Endothelial cell of umbilical vein (primary cell): ENCODE measurements around the gene GPSM1. TPM values are rescaled to one million over a fixed set of nuclear protein-coding genes. Genes with fewer than 3 reads are reported as not detected.

Experiments used
- BruUV-seq: library from RNA; stranded (reverse); fragments of 400-500 nt; replicated peaks from 2 replicates; lab custom pipeline; 2021; lab: Mats Ljungman, UMichigan
- CTCF ChIA-PET: fragments of 300-600, 350-600 bp; sonication (Branson Sonifier 250); formaldehyde crosslinking; loops from one replicate; lab custom pipeline; 2021; ENCODE audit warnings: antibody characterized with exemption, inconsistent platforms; lab: Charles Lee
- POLR2A ChIA-PET: fragments of 300-600, 350-600 bp; sonication (Branson Sonifier 250); formaldehyde crosslinking; loops from one replicate; lab custom pipeline; 2021; ENCODE audit warnings: antibody characterized with exemption, inconsistent platforms; lab: Charles Lee
- DNase-seq: peaks from one replicate; pipeline ENCODE4 v3.0.0-alpha.2; 2011; ENCODE audit warnings: low read depth, low spot score
- FAIRE-seq: peaks from 2 replicates; lab custom pipeline; 2011; peaks lifted over from hg19 to GRCh38; lab: Jason Lieb, UNC
- H2AFZ ChIP-seq: 2 replicates; pipeline ENCODE4 v1.6.0; 2012; ENCODE audit warnings: low read depth, low read length, control low read depth, inconsistent platforms
- H3K27ac ChIP-seq: 2 replicates; pipeline ENCODE4 v1.5.1; 2011; ENCODE audit warnings: low read depth, mild to moderate bottlenecking, control low read depth, low read length, moderate library complexity; ENCODE audit not compliant: insufficient read depth
- H3K27me3 ChIP-seq, 2 experiments: 2 replicates each; pipeline versions ENCODE4 v1.6.0 to v1.6.1; 2011; ENCODE audit warnings: low read length in 2 of 2, mixed read lengths in 1 of 2; ENCODE audit not compliant: control insufficient read depth in 2 of 2, insufficient read depth in 2 of 2
- H3K36me3 ChIP-seq, 2 experiments: 2 replicates in 1 of 2; 3 replicates in 1 of 2; pipeline ENCODE4 v1.5.1; 2011; ENCODE audit warnings: low read length in 2 of 2, mild to moderate bottlenecking in 1 of 2, moderate library complexity in 1 of 2; ENCODE audit not compliant: control insufficient read depth in 2 of 2, insufficient read depth in 2 of 2; ENCODE audit errors: extremely low read depth in 1 of 2
- H3K4me1 ChIP-seq: 3 replicates; pipeline ENCODE4 v1.5.1; 2011; ENCODE audit warnings: mild to moderate bottlenecking, low read length; ENCODE audit not compliant: control insufficient read depth, insufficient read depth; ENCODE audit errors: extremely low read depth
- H3K4me2 ChIP-seq: 2 replicates; pipeline ENCODE4 v1.6.1; 2011; ENCODE audit warnings: low read length, control low read depth, mixed read lengths; ENCODE audit not compliant: insufficient read depth
- H3K4me3 ChIP-seq, 3 experiments: fragments of 200-600 bp in 1 of 3; sonication (generic), shearing (Covaris generic) in 1 of 3; replicated peaks in 1 of 3; 2 replicates each; pipeline ENCODE4 v1.5.1; 2011 to 2016; ENCODE audit warnings: control low read depth in 3 of 3, low read length in 3 of 3, mild to moderate bottlenecking in 2 of 3, inconsistent platforms in 1 of 3, low read depth in 1 of 3, moderate library complexity in 1 of 3; ENCODE audit not compliant: insufficient read depth in 1 of 3
- H3K79me2 ChIP-seq: 2 replicates; pipeline ENCODE4 v1.6.0; 2012; ENCODE audit warnings: low read length, inconsistent platforms; ENCODE audit not compliant: control insufficient read depth, insufficient read depth
- H3K9ac ChIP-seq: replicated peaks from 2 replicates; pipeline ENCODE3; 2011; ENCODE audit warnings: low read length, control low read depth; ENCODE audit not compliant: insufficient read depth; ENCODE audit errors: extremely low read depth
- H3K9me1 ChIP-seq: replicated peaks from 3 replicates; pipeline ENCODE4 v1.6.0; 2011; ENCODE audit warnings: mild to moderate bottlenecking, low read length; ENCODE audit not compliant: control insufficient read depth, insufficient read depth; ENCODE audit errors: extremely low read depth
- H3K9me3 ChIP-seq: replicated peaks from 2 replicates; pipeline ENCODE4 v1.5.1; 2012; ENCODE audit warnings: low read length, inconsistent platforms; ENCODE audit not compliant: control insufficient read depth, insufficient read depth
- H4K20me1 ChIP-seq: replicated peaks from 2 replicates; pipeline ENCODE3; 2011; ENCODE audit warnings: mild to moderate bottlenecking, low read length; ENCODE audit not compliant: control insufficient read depth, insufficient read depth; ENCODE audit errors: extremely low read depth
- CTCF ChIP-seq, 2 donors: IDR thresholded peaks; 1 replicate in 1 of 2; 2 replicates in 1 of 2; pipeline ENCODE4 v1.5.1; 2011; ENCODE audit warnings: low read length in 2 of 2, mild to moderate bottlenecking in 2 of 2, moderate library complexity in 2 of 2, control low read depth in 1 of 2, inconsistent platforms in 1 of 2, low read depth in 1 of 2; ENCODE audit not compliant: insufficient read depth in 1 of 2; ENCODE audit errors: extremely low read depth in 1 of 2
- EZH2 ChIP-seq: IDR thresholded peaks from 2 replicates; pipeline ENCODE4 v1.6.1; 2012; ENCODE audit warnings: borderline replicate concordance, low read depth, mild to moderate bottlenecking, moderate library complexity, low read length, inconsistent platforms; ENCODE audit not compliant: severe bottlenecking
- FOS ChIP-seq: IDR thresholded peaks from 2 replicates; pipeline ENCODE4 v1.6.1; 2011; ENCODE audit warnings: mild to moderate bottlenecking, low read length, moderate library complexity, borderline replicate concordance; ENCODE audit not compliant: insufficient read depth
- GATA2 ChIP-seq: IDR thresholded peaks from 2 replicates; pipeline ENCODE4 v1.7.0; 2011; ENCODE audit warnings: low read depth, mild to moderate bottlenecking, moderate library complexity, mixed read lengths, low read length; ENCODE audit not compliant: insufficient read length, insufficient read depth
- JUN ChIP-seq: IDR thresholded peaks from 2 replicates; pipeline ENCODE4 v1.6.1; 2011; ENCODE audit warnings: borderline replicate concordance, low read depth; ENCODE audit not compliant: insufficient read length, insufficient read depth
- MAX ChIP-seq: IDR thresholded peaks from 2 replicates; pipeline ENCODE4 v1.6.1; 2011; ENCODE audit not compliant: insufficient read depth, insufficient read length
- MYC ChIP-seq: IDR thresholded peaks from one replicate; pipeline ENCODE4 v1.6.1; 2011; ENCODE audit warnings: mild to moderate bottlenecking, low read depth, low read length
- POLR2A ChIP-seq: IDR thresholded peaks from 2 replicates; pipeline ENCODE4 v1.6.1; 2012; ENCODE audit warnings: low read depth, mild to moderate bottlenecking, control low read depth, low read length
- POLR2AphosphoS5 ChIP-seq: IDR thresholded peaks from 2 replicates; pipeline ENCODE4 v1.6.1; 2012; ENCODE audit warnings: low read depth, mild to moderate bottlenecking, control low read depth, low read length, moderate library complexity; ENCODE audit not compliant: insufficient read depth
- dilution Hi-C: fragments of 300-500 bp; cut with MboI; formaldehyde crosslinking; loops from one replicate; pipeline ENCODE4 v1.15.0; 2019; ENCODE audit warnings: low sequenced_read_pairs; ENCODE audit not compliant: extremely low pct_ligation_motif_present
- intact Hi-C: fragments of 100-400 bp; cut with micrococcal nuclease; formaldehyde crosslinking; loops from one replicate; pipeline ENCODE4 v1.10.0; 2022
- polyA plus RNA-seq, 4 experiments: library from polyadenylated mRNA; depleted of rRNA in 3 of 4; stranded (reverse) in 3 of 4; unstranded in 1 of 4; fragments of >200 nt; gene quantifications; 2 replicates each; pipeline versions ENCODE4 v1.2.1 to v1.2.3, GENCODE V29; 2011 to 2012; ENCODE audit warnings: missing spikeins in 1 of 4
- total RNA-seq: library from RNA; stranded (reverse); gene quantifications from 2 replicates; pipeline ENCODE4 v1.2.3, GENCODE V29; 2021

GPSM1 gene
- total and polyA plus RNA-seq, 2 donors (not counting 3 experiments of a cell fraction or from before 2014, with no cell fraction given), result 34.6 to 47.1 TPM

- Histone ChIP-seq H2AFZ (no peak overlapping the region), H3K9me3 (no peaks in the 10 kb centered on the region), H3K4me2 (no peak overlapping the region), H3K9me1 (no peaks in the 10 kb centered on the region), H3K9ac (no peak overlapping the region), H3K36me3 (no peaks in the 10 kb centered on the region), H3K27ac (no peak overlapping the region), H3K79me2 (no peaks in the 10 kb centered on the region), H4K20me1 (no peaks in the 10 kb centered on the region), H3K4me3 (no peak overlapping the region), H3K4me1 (no peaks in the 10 kb centered on the region), H3K27me3 (no peaks in the 10 kb centered on the region)
- dilution Hi-C loops, result no loop called here
- intact Hi-C loops, result no loop called here
- no peak for FAIRE-seq
- DNase-seq, result no peak
- ChIA-PET CTCF (interaction anchor here (1.2 kb wide), 1 partner anchor 13 kb away, joined by 3 read pairs; no protein-coding TSS in a partner anchor), POLR2A (no interaction called here)
- BruUV-seq, result no TSS peak
- TF ChIP-seq POLR2A (no peak), MYC (no peak), FOS (no peak), MAX (no peak), GATA2 (no peak), JUN (no peak), CTCF (IDR thresholded peaks at IDR 0.05; ENCODE audit: extremely low read depth in 1 of 2, insufficient read depth in 1 of 2, low read depth in 1 of 2, low read length in 2 of 2) (no peak), EZH2 (no peak), POLR2AphosphoS5 (no peak)
Measured at GRCh38 chr9:136300016-136300545, 27.3 kb upstream of the GPSM1 start.
